A549 (cell line): Measurements from ENCODE around the gene VWA5B1. TPM values are rescaled to one million over a fixed set of nuclear protein-coding genes. Genes with fewer than 3 reads are reported as not detected.

Experiments
- ATAC-seq, 2 experiments: fragments of 200-7000 bp in 1 of 2; fragments of >200 bp in 1 of 2; cut with Nextera tagmentation in 1 of 2; cut with Tn5 transposase in 1 of 2; 3 replicates each; pipeline versions ENCODE4 v1.8.0 to v1.9.1; 2018 to 2020; ENCODE audit warnings: mild to moderate bottlenecking in 1 of 2, moderate library complexity in 1 of 2
- CTCF ChIA-PET: fragments of 300-600 bp; sonication (Branson Sonifier 250); formaldehyde crosslinking; extraction: SDS; loops from one replicate; lab custom pipeline; 2021; ENCODE audit warnings: antibody characterized with exemption, inconsistent platforms; lab: Yijun Ruan, JAX
- POLR2A ChIA-PET: fragments of 350-600 bp; formaldehyde crosslinking; extraction: SDS; loops from one replicate; lab custom pipeline; 2021; ENCODE audit warnings: antibody characterized with exemption, inconsistent platforms; lab: Yijun Ruan, JAX
- DNase-seq, 2 experiments: peaks; one replicate each; pipeline versions ENCODE4 v3.0.0 to v3.0.0-alpha.2; 2011 to 2016; ENCODE audit warnings: low read depth in 1 of 2, low spot score in 1 of 2
- FAIRE-seq: peaks from 2 replicates; lab custom pipeline; 2011; peaks lifted over from hg19 to GRCh38; lab: Jason Lieb, UNC
- H3K27ac ChIP-seq, 2 experiments: fragments of >200 bp; sonication (Bioruptor Twin); formaldehyde crosslinking; 3 replicates each; pipeline ENCODE4 v1.5.1; 2016 to 2017
- H3K4me1 ChIP-seq: fragments of >200 bp; sonication (Bioruptor Twin); formaldehyde crosslinking; 3 replicates; pipeline ENCODE4 v1.6.1; 2016
- H3K4me2 ChIP-seq: fragments of >200 bp; sonication (Bioruptor Twin); formaldehyde crosslinking; 3 replicates; pipeline ENCODE4 v1.6.1; 2016
- H3K4me3 ChIP-seq: fragments of >200 bp; sonication (Bioruptor Twin); formaldehyde crosslinking; 3 replicates; pipeline ENCODE4 v1.5.1; 2016
- H3K9me3 ChIP-seq: fragments of >200 bp; sonication (Bioruptor Twin); formaldehyde crosslinking; 3 replicates; pipeline ENCODE4 v1.6.1; 2016
- BHLHE40 ChIP-seq: IDR thresholded peaks from 2 replicates; pipeline ENCODE4 v1.6.1; 2012; ENCODE audit warnings: low read depth, low read length, inconsistent platforms
- EHMT2 ChIP-seq: fragments of 200-600 bp; sonication (generic); IDR thresholded peaks from 2 replicates; pipeline ENCODE4 v1.6.1; 2016; ENCODE audit warnings: antibody characterized with exemption, low read depth, mild to moderate bottlenecking, moderate library complexity
- EP300 ChIP-seq, 2 experiments: fragments of >200 bp; sonication (Bioruptor Twin); formaldehyde crosslinking; IDR thresholded peaks; 2 replicates in 1 of 2; 3 replicates in 1 of 2; pipeline ENCODE4 v1.6.1; 2016 to 2017
- FOSB ChIP-seq: fragments of 250-450 bp; sonication (Bioruptor Pico); IDR thresholded peaks from 2 replicates; pipeline ENCODE4 v1.5.0; 2020; ENCODE audit warnings: mild to moderate bottlenecking, moderate library complexity
- FOXS1 ChIP-seq: fragments of 250-450 bp; sonication (Bioruptor Pico); IDR thresholded peaks from 2 replicates; pipeline ENCODE4 v1.5.0; 2020; ENCODE audit warnings: mild to moderate bottlenecking, moderate library complexity
- HEYL ChIP-seq: fragments of 250-450 bp; sonication (Bioruptor Pico); IDR thresholded peaks from 2 replicates; pipeline ENCODE4 v1.8.0; 2021; ENCODE audit warnings: mild to moderate bottlenecking, moderate library complexity
- JUNB ChIP-seq: fragments of >200 bp; sonication (Bioruptor Twin); formaldehyde crosslinking; IDR thresholded peaks from 2 replicates; pipeline ENCODE4 v1.6.1; 2016
- MAFK ChIP-seq: fragments of 450-650 bp; IDR thresholded peaks from 2 replicates; pipeline ENCODE4 v1.6.1; 2014; ENCODE audit not compliant: partially characterized antibody
- MYC ChIP-seq: IDR thresholded peaks from 2 replicates; pipeline ENCODE4 v1.6.1; 2012; ENCODE audit warnings: mild to moderate bottlenecking, inconsistent platforms, low read length, improper control_type of control experiment, borderline replicate concordance
- NFE2L2 ChIP-seq: fragments of 150-350 bp; conservative IDR thresholded peaks from 2 replicates; pipeline ENCODE4 v1.6.1; 2014; ENCODE audit warnings: low read length
- PHF8 ChIP-seq: fragments of 200-600 bp; sonication (generic); IDR thresholded peaks from 2 replicates; pipeline ENCODE4 v1.6.1; 2016; ENCODE audit warnings: low read depth, mild to moderate bottlenecking, antibody characterized with exemption, moderate library complexity, borderline replicate concordance
- RCOR1 ChIP-seq: fragments of 150-350 bp; IDR thresholded peaks from 2 replicates; pipeline ENCODE4 v1.6.1; 2014; ENCODE audit warnings: antibody characterized with exemption, low read length, low read depth
- SREBF2 ChIP-seq: fragments of 450-650 bp; IDR thresholded peaks from 2 replicates; pipeline ENCODE4 v1.6.1; 2014; ENCODE audit warnings: mild to moderate bottlenecking, moderate library complexity
- TFCP2L1 ChIP-seq: fragments of 250-450 bp; sonication (Bioruptor Pico); IDR thresholded peaks from 2 replicates; pipeline ENCODE4 v1.5.0; 2021; ENCODE audit warnings: mild to moderate bottlenecking
- ZSCAN20 ChIP-seq: fragments of 250-450 bp; sonication (Bioruptor Pico); IDR thresholded peaks from 2 replicates; pipeline ENCODE4 v1.8.0; 2022; ENCODE audit warnings: mild to moderate bottlenecking, moderate library complexity
- WGBS: methylation state at CpG from one replicate; pipeline ENCODE4 v1.1.6; 2017; ENCODE audit errors: missing lambda C conversion rate; 5-methylcytosine and 5-hydroxymethylcytosine counted together
- polyA plus RNA-seq, 4 experiments: library from polyadenylated mRNA; depleted of rRNA in 3 of 4; stranded (reverse); fragments of >200 nt; fragmentation: RNase III in 1 of 4; extraction: RNeasy Plus Mini Kit Qiagen cat#74134 plus additional on column Dnase treatment in 1 of 4; gene quantifications; 2 replicates in 3 of 4; 3 replicates in 1 of 4; pipeline ENCODE4 v1.2.3, GENCODE V29; 2011 to 2017
- TF ChIP-seq, protein P1 (sequence below): fragments of 250-450 bp; sonication (Bioruptor Pico); IDR thresholded peaks from 2 replicates; pipeline ENCODE4 v1.5.0; 2020; ENCODE audit warnings: low read depth, mild to moderate bottlenecking, moderate library complexity
- TF ChIP-seq, protein P2 (sequence below): fragments of 200-600 bp; sonication (generic); IDR thresholded peaks from 2 replicates; pipeline ENCODE4 v1.6.1; 2016; ENCODE audit warnings: antibody characterized with exemption, mild to moderate bottlenecking, moderate library complexity
- TF ChIP-seq, protein P3 (sequence below): fragments of 150-350 bp; IDR thresholded peaks from 2 replicates; pipeline ENCODE4 v1.6.1; 2014; ENCODE audit warnings: low read depth, mild to moderate bottlenecking, low read length
- TF ChIP-seq, protein P4 (sequence below): IDR thresholded peaks from 2 replicates; pipeline ENCODE4 v1.6.1; 2012
- TF ChIP-seq, protein P5 (sequence below): fragments of >200 bp; sonication (Bioruptor Twin); formaldehyde crosslinking; IDR thresholded peaks from 3 replicates; pipeline ENCODE4 v1.5.1; 2016

The VWA5B1 gene
- polyA plus RNA-seq, 2 of the 4 experiments (the other 2 are of a cell fraction) = not detected

DNA sequence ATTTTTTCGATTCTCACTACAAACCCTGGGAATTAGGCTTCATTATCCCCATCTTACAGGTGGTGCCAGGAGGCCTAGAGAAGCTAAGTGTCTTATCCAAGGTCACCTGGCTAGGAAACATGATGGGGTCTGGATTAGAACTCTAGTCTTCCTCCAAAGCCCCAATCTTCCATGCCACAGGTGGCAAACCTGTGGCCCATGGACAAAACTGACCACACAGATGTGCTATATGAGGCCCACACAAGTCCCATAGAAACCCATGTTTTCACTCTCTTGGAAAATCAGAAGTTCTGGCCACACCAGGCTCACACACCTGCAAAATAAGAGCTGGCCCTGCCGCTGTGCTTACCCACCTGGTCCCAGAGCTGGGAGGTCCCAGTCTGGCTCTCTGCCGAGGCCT lies 21.6 kb downstream of the VWA5B1 start (continued):
- no peak for TF ChIP-seq TFCP2L1 (CRISPR knock-in tag)
- TF ChIP-seq FOXS1 (CRISPR knock-in tag) = no peak

DNA sequence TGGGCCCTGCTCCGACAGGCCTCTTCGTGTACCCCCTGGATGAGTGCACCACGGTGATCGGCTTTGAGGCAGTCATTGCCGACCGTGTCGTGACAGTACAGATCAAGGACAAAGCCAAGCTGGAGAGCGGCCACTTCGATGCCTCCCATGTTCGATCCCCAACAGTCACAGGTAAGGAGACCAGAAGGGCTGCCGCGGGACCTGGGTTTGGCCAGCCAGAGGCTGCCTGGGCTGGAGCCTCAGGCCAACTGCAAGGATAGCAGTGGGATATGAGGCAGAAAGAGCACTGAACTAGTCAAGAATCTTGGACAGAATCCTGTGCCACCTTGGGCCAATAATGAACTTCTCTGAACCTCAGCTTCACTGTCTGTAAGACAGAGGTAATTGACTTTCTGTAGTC lies 22.1 kb downstream of the VWA5B1 start:
- ATAC-seq = no peak
- H3K4me2 ChIP-seq = no peak overlapping the region
- no peak for FAIRE-seq
- no peak overlapping the region for H3K4me3 ChIP-seq
- no peaks in the 10 kb centered on the region for H3K9me3 ChIP-seq
- TF ChIP-seq, protein P1, sequence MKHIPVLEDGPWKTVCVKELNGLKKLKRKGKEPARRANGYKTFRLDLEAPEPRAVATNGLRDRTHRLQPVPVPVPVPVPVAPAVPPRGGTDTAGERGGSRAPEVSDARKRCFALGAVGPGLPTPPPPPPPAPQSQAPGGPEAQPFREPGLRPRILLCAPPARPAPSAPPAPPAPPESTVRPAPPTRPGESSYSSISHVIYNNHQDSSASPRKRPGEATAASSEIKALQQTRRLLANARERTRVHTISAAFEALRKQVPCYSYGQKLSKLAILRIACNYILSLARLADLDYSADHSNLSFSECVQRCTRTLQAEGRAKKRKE (CRISPR knock-in tag) = no peak
- TF ChIP-seq BHLHE40 = no peak
- TF ChIP-seq, protein P2, sequence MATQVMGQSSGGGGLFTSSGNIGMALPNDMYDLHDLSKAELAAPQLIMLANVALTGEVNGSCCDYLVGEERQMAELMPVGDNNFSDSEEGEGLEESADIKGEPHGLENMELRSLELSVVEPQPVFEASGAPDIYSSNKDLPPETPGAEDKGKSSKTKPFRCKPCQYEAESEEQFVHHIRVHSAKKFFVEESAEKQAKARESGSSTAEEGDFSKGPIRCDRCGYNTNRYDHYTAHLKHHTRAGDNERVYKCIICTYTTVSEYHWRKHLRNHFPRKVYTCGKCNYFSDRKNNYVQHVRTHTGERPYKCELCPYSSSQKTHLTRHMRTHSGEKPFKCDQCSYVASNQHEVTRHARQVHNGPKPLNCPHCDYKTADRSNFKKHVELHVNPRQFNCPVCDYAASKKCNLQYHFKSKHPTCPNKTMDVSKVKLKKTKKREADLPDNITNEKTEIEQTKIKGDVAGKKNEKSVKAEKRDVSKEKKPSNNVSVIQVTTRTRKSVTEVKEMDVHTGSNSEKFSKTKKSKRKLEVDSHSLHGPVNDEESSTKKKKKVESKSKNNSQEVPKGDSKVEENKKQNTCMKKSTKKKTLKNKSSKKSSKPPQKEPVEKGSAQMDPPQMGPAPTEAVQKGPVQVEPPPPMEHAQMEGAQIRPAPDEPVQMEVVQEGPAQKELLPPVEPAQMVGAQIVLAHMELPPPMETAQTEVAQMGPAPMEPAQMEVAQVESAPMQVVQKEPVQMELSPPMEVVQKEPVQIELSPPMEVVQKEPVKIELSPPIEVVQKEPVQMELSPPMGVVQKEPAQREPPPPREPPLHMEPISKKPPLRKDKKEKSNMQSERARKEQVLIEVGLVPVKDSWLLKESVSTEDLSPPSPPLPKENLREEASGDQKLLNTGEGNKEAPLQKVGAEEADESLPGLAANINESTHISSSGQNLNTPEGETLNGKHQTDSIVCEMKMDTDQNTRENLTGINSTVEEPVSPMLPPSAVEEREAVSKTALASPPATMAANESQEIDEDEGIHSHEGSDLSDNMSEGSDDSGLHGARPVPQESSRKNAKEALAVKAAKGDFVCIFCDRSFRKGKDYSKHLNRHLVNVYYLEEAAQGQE = no peak
- TF ChIP-seq JUNB = no peak
- no peak for TF ChIP-seq EP300 (IDR thresholded peaks at IDR 0.05)
- TF ChIP-seq, protein P3, sequence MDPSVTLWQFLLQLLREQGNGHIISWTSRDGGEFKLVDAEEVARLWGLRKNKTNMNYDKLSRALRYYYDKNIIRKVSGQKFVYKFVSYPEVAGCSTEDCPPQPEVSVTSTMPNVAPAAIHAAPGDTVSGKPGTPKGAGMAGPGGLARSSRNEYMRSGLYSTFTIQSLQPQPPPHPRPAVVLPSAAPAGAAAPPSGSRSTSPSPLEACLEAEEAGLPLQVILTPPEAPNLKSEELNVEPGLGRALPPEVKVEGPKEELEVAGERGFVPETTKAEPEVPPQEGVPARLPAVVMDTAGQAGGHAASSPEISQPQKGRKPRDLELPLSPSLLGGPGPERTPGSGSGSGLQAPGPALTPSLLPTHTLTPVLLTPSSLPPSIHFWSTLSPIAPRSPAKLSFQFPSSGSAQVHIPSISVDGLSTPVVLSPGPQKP = no peak
- no peak for TF ChIP-seq SREBF2
- TF ChIP-seq RCOR1 = no peak
- TF ChIP-seq HEYL (CRISPR knock-in tag) = no peak
- TF ChIP-seq PHF8 = no peak
- WGBS = 100% methylated on average over 1 of the region's 12 CpGs
- no peaks in the 10 kb centered on the region for H3K4me1 ChIP-seq
- POLR2A ChIA-PET = no interaction called here
- CTCF ChIA-PET = no interaction called here
- DNase-seq = no peak
- H3K27ac ChIP-seq = no peak overlapping the region

DNA sequence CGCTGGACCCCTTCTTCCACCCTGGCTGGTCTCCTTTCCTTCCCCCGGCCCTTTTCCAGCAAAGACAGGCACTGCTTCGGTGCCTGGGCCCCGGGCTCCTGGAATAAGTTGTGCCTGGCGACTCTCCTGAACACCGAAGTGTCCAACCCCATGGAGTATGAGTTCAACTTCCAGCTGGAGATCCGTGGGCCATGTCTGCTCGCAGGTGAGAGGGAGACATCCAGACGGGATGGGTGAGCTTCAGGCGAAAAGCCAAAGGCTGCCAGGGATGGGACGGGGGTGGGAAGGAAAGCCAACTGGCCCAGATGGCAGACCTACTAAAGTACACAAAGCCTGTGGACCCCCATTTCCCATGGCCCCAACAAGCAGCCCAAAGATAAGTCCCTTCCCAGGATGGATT lies 26.8 kb downstream of the VWA5B1 start:
- FAIRE-seq (no peak), ATAC-seq (no peak), DNase-seq (no peak)
- Histone ChIP-seq H3K27ac (no peak overlapping the region), H3K9me3 (no peaks in the 10 kb centered on the region), H3K4me3 (no peak overlapping the region), H3K4me1 (no peaks in the 10 kb centered on the region), H3K4me2 (no peak overlapping the region)
- ChIA-PET POLR2A (no interaction called here), CTCF (interaction anchor here (0.9 to 1.2 kb wide), 3 partner anchors 9 to 29 kb away, joined by 3 to 4 read pairs (median 3); no protein-coding TSS in a partner anchor)
- WGBS = 66% methylated on average over 6 of the region's 11 CpGs
- TF ChIP-seq NFE2L2 (no peak), FOSB (CRISPR knock-in tag) (no peak), EHMT2 (no peak), MYC (no peak), JUNB (no peak), RCOR1 (no peak), FOXS1 (CRISPR knock-in tag) (no peak), HEYL (CRISPR knock-in tag) (no peak), MAFK (no peak), ZSCAN20 (CRISPR knock-in tag) (no peak)
- TF ChIP-seq, protein P3 = no peak
- TF ChIP-seq, protein P4, sequence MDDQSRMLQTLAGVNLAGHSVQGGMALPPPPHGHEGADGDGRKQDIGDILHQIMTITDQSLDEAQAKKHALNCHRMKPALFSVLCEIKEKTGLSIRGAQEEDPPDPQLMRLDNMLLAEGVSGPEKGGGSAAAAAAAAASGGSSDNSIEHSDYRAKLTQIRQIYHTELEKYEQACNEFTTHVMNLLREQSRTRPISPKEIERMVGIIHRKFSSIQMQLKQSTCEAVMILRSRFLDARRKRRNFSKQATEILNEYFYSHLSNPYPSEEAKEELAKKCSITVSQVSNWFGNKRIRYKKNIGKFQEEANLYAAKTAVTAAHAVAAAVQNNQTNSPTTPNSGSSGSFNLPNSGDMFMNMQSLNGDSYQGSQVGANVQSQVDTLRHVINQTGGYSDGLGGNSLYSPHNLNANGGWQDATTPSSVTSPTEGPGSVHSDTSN = no peak
- TF ChIP-seq, protein P2 = no peak
- TF ChIP-seq, protein P5, sequence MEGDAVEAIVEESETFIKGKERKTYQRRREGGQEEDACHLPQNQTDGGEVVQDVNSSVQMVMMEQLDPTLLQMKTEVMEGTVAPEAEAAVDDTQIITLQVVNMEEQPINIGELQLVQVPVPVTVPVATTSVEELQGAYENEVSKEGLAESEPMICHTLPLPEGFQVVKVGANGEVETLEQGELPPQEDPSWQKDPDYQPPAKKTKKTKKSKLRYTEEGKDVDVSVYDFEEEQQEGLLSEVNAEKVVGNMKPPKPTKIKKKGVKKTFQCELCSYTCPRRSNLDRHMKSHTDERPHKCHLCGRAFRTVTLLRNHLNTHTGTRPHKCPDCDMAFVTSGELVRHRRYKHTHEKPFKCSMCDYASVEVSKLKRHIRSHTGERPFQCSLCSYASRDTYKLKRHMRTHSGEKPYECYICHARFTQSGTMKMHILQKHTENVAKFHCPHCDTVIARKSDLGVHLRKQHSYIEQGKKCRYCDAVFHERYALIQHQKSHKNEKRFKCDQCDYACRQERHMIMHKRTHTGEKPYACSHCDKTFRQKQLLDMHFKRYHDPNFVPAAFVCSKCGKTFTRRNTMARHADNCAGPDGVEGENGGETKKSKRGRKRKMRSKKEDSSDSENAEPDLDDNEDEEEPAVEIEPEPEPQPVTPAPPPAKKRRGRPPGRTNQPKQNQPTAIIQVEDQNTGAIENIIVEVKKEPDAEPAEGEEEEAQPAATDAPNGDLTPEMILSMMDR = no peak
